Measurements from ENCODE around the gene PCBP3.
A peak's percentile ranks its signal among the peaks of the same experiment; 100 is the strongest.

The PCBP3 gene

GRCh38 chr21:45918011-45918410 is 274.5 kb downstream of the PCBP3 start:
- no peak for DNase-seq

DNA sequence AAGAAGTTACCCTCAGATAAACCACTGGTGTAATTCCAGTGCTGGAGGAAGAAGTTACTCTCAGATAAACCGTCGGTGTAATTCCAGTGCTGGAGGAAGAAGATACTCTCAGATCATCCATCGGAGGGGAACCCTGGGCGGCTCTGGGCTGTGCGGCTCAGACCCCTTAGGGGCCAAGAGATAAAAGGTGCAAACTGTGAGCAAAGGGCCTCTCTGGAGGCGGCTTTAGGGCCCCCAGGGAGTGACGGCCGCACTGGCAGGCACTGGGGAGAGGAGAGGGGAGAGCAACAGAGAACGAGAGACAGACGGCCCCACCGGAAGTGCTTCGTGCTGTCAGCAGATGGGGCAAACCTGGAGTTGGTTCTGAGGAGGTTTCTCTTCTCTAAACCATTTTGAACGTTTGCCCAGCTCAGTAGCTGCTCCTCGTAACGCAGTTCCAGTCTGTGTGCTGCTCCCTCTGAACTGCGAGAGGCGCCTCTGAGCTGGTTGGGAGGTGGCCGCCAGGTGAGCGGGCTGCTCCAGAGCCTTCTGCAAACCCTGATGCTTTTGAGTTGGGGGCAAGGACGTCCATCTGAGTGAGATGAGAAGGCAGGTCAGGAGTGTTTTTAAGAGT is 275.4 kb downstream of the PCBP3 start:
- DNase-seq: no peak

GRCh38 chr21:45919593-45919992 is 276.1 kb downstream of the PCBP3 start:
- no peak for DNase-seq

GRCh38 chr21:45920824-45921600 is 277.5 kb downstream of the PCBP3 start:
- DNase-seq: no peak

- DNase-seq: no peak
These were observed 278.4 kb downstream of the PCBP3 start for GRCh38 chr21:45921917-45922316.

GRCh38 chr21:45922648-45923047 is 279.1 kb downstream of the PCBP3 start:
- no peak for DNase-seq

- DNase-seq: peak; percentile 46
These were observed 279.6 kb downstream of the PCBP3 start for GRCh38 chr21:45923146-45923545.

- DNase-seq: no peak
These were observed 282.8 kb downstream of the PCBP3 start for GRCh38 chr21:45926281-45926680.

GRCh38 chr21:45927032-45927431 is 283.5 kb downstream of the PCBP3 start:
- no peak for DNase-seq

DNA sequence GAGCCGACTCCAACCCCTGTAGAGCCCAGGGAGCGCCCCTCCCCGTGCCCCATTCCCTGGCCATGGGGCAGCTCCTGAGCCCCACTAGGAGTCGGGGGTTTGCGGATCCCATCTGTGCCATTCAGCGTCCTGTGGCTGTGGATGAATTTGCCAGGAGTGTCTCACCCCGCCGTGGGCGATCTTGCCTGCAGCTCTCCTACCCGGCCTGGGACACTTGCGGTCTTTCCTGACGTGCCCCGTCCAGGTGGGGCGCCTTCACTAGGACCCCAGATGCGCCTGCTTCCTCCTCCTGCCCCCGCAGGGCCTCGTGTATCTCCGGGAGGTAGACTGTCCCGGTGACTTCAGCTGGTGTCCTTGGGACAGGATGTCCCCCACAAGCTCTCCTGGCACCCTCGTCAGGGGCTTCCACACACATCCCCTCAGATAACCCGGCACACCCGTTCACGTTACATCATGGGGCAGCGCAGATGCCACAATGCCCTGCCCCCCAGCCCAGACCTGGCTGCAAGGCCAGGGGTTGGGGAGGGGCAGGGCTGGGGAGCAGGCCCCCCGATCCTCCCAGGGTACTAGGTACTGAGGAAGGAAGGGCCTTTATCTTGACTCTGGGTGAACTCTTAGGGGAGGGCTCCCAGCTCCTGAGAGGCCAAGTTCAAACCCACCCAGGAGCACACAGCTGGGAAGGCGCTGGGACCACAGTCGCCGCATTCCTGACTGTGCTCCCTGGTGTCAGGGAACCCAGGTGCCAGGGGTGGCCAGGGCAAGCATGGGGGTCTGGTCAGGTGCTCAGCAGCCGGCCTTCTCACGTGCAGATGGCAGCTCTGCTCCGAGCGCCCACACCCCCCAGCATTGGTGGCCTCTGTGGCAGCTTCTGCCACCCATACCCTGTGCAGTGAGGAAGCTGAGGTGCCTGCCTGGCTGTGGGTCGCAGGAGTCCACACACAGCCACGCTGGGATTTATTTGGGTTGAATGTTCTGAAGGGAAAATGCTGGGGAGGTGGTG is 284.6 kb downstream of the PCBP3 start:
- DNase-seq: no peak

DNA sequence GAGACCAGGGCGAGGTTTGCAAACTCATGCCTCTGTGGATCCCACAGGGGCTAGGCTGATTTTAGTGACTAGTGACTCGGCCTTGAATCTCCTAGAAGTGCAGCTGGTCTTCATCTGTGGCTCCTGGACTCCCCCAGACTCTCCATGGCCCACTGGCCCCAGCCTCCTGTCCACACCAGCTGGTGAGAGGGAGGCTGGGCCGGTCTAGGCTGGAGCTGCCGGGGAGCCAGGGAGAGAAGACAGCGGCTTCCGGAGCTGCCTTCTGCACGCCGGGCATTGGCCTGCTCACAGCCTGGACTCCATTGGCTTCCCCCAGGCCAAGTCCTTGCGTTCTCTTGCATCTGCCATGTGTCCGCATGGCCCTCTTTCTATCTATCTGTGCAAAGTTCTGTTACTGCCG is 285.9 kb downstream of the PCBP3 start:
- no peak for DNase-seq

DNA sequence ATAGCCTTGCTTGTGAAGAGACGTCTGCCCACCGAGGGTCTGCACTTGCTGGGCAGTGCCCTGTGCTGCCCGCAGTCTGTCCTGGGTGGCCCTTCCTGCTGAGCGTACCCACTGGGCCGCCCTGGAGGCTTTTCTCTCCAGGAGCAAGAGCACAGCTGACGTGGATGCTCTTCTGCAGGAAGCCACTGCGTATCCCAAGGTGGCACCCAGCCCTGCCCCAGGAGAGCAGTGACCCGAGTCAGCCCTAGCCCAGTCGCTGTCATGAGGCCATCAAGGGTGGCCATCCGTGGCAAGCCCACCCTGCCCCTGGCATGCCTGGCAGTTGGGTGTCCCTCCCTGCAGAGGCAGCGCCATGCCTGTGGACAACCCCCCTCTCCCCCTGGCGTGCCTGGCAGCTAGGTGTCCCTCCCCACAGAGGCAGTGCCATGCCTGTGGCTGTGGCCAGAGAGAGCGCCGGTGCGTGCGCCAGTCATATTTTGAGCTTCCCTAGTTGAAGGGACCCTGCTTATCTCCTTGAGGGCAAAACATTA is 286.8 kb downstream of the PCBP3 start:
- DNase-seq: no peak

- no peak for DNase-seq
These were observed 287.3 kb downstream of the PCBP3 start for GRCh38 chr21:45930792-45931191.

- no peak for DNase-seq
These were observed 288.0 kb downstream of the PCBP3 start for GRCh38 chr21:45931397-45931969.

DNA sequence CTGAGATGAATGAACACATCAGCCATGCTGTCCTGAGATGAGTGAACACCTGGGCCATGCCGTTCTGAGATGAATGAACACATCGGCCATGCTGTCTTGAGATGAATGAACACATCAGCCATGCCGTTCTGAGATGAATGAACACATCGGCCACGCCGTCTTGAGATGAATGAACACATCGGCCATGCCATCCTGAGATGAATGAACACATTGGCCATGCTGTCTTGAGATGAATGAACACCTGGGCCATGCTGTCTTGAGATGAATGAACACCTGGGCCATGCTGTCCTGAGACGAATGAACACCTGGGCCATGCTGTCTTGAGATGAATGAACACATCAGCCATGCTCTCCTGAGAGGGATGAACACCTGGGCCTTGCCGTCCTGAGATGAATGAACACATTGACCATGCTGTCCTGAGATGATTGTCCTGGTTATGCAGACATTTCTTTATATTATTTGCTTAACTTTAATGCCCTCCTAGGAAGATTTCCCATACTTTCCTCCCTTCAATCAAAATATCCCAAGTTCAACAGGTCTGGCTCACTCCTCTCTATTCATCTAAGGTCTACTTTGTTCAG is 289.5 kb downstream of the PCBP3 start:
- no peak for DNase-seq

DNA sequence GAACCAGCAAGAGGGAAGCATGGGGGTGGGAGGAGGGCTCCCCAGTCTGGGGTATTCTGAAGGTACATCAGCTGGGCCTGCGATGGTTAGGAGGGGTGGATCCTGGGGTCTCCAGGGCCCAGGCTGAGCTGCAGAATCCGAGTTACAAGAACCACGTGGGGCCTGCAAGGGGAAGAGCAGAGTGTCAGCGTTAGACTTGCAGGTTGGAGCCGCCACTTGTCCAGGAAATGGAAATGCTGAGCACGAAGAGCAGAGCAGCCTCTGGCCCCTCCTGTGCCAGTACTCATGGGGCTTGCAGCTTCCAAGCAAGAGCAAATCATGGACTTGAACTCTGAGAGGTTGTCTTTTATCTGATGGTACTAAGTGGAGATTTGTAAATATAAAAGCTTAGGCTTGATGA is 290.6 kb downstream of the PCBP3 start:
- DNase-seq: no peak

- no peak for DNase-seq
These were observed 291.0 kb downstream of the PCBP3 start for GRCh38 chr21:45934554-45934953.

DNA sequence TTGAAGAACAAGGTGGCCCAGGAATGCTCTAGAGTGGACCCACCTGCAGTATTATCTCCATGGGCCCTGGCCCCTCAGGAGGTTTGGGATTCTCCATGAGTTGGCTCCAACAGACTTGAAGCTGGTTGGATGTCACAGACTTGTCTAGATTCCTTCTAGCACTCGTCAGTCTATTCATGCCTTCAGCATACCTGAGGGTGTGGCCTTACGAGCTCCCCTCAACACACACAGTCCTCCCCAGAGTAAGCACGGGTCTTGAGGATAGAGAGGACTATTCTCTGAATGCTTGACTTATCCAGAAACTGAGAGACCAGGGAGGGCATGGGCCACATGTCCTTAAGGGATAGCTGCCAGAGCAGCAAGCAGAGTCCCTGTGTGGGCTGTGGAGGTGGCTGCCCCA is 292.1 kb downstream of the PCBP3 start:
- DNase-seq: no peak

DNA sequence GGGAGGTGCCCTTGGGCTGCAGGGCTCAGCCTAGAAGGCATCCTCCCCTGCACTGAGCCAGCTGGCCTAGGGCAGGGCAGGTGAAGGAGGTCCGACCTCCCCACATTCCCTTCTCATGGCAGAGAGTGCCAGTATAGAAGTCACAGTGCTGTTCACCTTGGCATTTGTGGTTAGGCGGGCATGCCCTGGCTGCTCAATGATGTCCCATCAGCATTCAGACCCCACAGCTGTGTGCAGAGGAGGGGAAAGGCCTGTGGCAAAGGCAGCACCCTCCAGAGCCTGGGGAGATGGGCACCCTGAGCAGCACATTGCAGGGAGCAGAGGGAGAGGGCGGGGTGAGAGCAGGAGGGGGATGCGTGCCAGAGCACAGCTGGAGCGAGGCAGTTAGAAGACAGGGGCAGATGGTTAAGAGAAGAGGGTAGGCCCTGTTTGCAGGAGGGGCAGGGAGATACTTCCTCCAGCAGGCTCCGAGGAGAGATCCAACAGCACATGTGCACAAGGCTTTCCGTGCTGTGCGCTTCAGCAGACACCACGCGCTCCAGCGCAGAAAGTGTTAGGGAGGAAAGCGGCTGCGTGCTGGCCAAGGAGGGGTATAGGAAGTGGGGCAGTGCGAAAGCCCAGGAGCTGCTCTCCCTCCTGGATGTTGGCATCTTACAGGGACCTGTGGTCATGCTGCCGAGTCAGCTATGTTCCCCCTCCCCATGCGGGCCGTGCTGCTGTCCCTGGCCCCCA is 294.4 kb downstream of the PCBP3 start:
- DNase-seq: no peak

- DNase-seq: no peak
These were observed 294.9 kb downstream of the PCBP3 start for GRCh38 chr21:45938453-45938755.

- no peak for DNase-seq
These were observed 295.4 kb downstream of the PCBP3 start for GRCh38 chr21:45938811-45939520.
